ENCODE measurements around the gene PRR35. TPM values are rescaled to one million over a fixed set of nuclear protein-coding genes. Genes with fewer than 3 reads are reported as not detected.

Gene PRR35
- total and polyA plus RNA-seq, 8 donors: not detected

- Histone ChIP-seq H3K4me3 (no peak overlapping the region), H3K27me3 (no peaks in the 10 kb centered on the region), H3K9me3 (no peaks in the 10 kb centered on the region), H3K27ac (no peak overlapping the region), H3K4me1 (peaks cover 0 to 20% (median 16%) of the 10 kb centered on the region in 4 donors), H3K36me3 (peaks cover 26 to 56% (median 52%) of the 10 kb centered on the region in 4 donors)
- WGBS, 5 donors: 90 to 95% (median 92%) methylated on average over 26 to 35 of the region's 35 CpGs
- TF ChIP-seq EP300 (IDR thresholded peaks at IDR 0.05): no peak
- intact Hi-C loops (cut with DNase I; ENCODE audit: low total_unique reads): no loop called here
- DNase-seq: no peak
Measured at GRCh38 chr16:519841-520687, 40.1 kb upstream of the PRR35 start.

GRCh38 chr16:520847-521246, 39.3 kb upstream of the PRR35 start:
- no peak overlapping the region for H3K27ac ChIP-seq
- H3K4me3 ChIP-seq: no peak overlapping the region
- H3K9me3 ChIP-seq: no peaks in the 10 kb centered on the region
- peaks cover 26 to 48% (median 44%) of the 10 kb centered on the region in 4 donors for H3K36me3 ChIP-seq
- DNase-seq: no peak
- TF ChIP-seq POLR2A (IDR thresholded peaks at IDR 0.05) (no peak), POLR2AphosphoS5 (IDR thresholded peaks at IDR 0.05) (no peak), CTCF (IDR thresholded peaks at IDR 0.05) (no peak), EP300 (IDR thresholded peaks at IDR 0.05) (no peak)
- intact Hi-C loops (cut with DNase I; ENCODE audit: low total_unique reads): no loop called here
- WGBS, 5 donors: 93 to 95% (median 93%) methylated on average over 13 of the region's 13 CpGs
- H3K4me1 ChIP-seq: peaks cover 6 to 28% (median 24%) of the 10 kb centered on the region in 4 donors
- H3K27me3 ChIP-seq: no peaks in the 10 kb centered on the region

GRCh38 chr16:521381-522210, 38.6 kb upstream of the PRR35 start:
- Histone ChIP-seq H3K36me3 (peaks cover 22 to 42% (median 37%) of the 10 kb centered on the region in 4 donors), H3K9me3 (no peaks in the 10 kb centered on the region), H3K4me3 (no peak overlapping the region), H3K4me1 (peaks cover 14 to 35% (median 32%) of the 10 kb centered on the region in 4 donors), H3K27ac (no peak overlapping the region), H3K27me3 (no peaks in the 10 kb centered on the region)
- intact Hi-C loops (cut with DNase I; ENCODE audit: low total_unique reads): no loop called here
- TF ChIP-seq POLR2AphosphoS5 (IDR thresholded peaks at IDR 0.05): no peak
- TF ChIP-seq CTCF (IDR thresholded peaks at IDR 0.05): peak in 2 of 7 experiments; percentile 9 to 22
- TF ChIP-seq EP300 (IDR thresholded peaks at IDR 0.05): no peak
- TF ChIP-seq POLR2A (IDR thresholded peaks at IDR 0.05): no peak
- peak; percentile 70 to 74 for DNase-seq
- whole genome bisulfite sequencing, 5 donors: 61 to 72% (median 66%) methylated on average over 25 to 34 of the region's 34 CpGs

- DNase-seq: no peak
- Histone ChIP-seq H3K9me3 (no peaks in the 10 kb centered on the region), H3K4me1 (peaks cover 15 to 39% (median 35%) of the 10 kb centered on the region in 4 donors), H3K27me3 (no peaks in the 10 kb centered on the region), H3K4me3 (no peak overlapping the region), H3K36me3 (peaks cover 22 to 34% (median 29%) of the 10 kb centered on the region in 4 donors), H3K27ac (no peak overlapping the region)
- TF ChIP-seq CTCF (IDR thresholded peaks at IDR 0.05) (no peak), POLR2AphosphoS5 (IDR thresholded peaks at IDR 0.05) (no peak), EP300 (IDR thresholded peaks at IDR 0.05) (no peak), POLR2A (IDR thresholded peaks at IDR 0.05) (no peak)
- WGBS, 5 donors: 55 to 64% (median 61%) methylated on average over 21 to 23 of the region's 23 CpGs
- intact Hi-C loops (cut with DNase I; ENCODE audit: low total_unique reads): no loop called here
Measured at GRCh38 chr16:522320-523096, 37.7 kb upstream of the PRR35 start.

All from stomach (tissue), 9 donors.